HG02973 (cell line): ENCODE measurements around the gene DUSP22.
A peak's percentile ranks its signal among the peaks of the same experiment; 100 is the strongest.
"Not testable (repeated sequence)": the region's sequence is repeated elsewhere in the genome, so short reads cannot be mapped to it uniquely, and the experiment has no call there.

Experiments
- ATAC-seq: cut with Tn5 transposase; IDR thresholded peaks from one replicate; pipeline ENCODE4 v1.9.1; 2021; ENCODE audit warnings: moderate library complexity; ENCODE audit not compliant: unreplicated experiment

DUSP22 gene

GRCh38 chr6:376827-377640, 84.7 kb downstream of the DUSP22 start:
- no peak for ATAC-seq

- not testable (repeated sequence) for ATAC-seq
These were observed 85.3 kb downstream of the DUSP22 start for GRCh38 chr6:377641-378020.

GRCh38 chr6:378090-378957, 86.0 kb downstream of the DUSP22 start:
- no peak for ATAC-seq

- no peak for ATAC-seq
These were observed 86.7 kb downstream of the DUSP22 start for GRCh38 chr6:378958-379409.

GRCh38 chr6:379410-380181, 87.3 kb downstream of the DUSP22 start:
- ATAC-seq: no peak

GRCh38 chr6:380234-381218, 88.2 kb downstream of the DUSP22 start:
- ATAC-seq: no peak

GRCh38 chr6:381742-382461, 89.6 kb downstream of the DUSP22 start:
- ATAC-seq: no peak

GRCh38 chr6:382883-383810, 90.9 kb downstream of the DUSP22 start:
- no peak for ATAC-seq

GRCh38 chr6:383856-384255, 91.6 kb downstream of the DUSP22 start:
- ATAC-seq: no peak

GRCh38 chr6:384898-385297, 92.6 kb downstream of the DUSP22 start:
- ATAC-seq: no peak

- ATAC-seq: no peak
These were observed 93.3 kb downstream of the DUSP22 start for GRCh38 chr6:385614-386013.

GRCh38 chr6:386688-387266, 94.5 kb downstream of the DUSP22 start:
- ATAC-seq: no peak

GRCh38 chr6:387293-387741, 95.0 kb downstream of the DUSP22 start:
- ATAC-seq: no peak

GRCh38 chr6:388202-388903, 96.1 kb downstream of the DUSP22 start:
- ATAC-seq: no peak

GRCh38 chr6:389143-389542, 96.9 kb downstream of the DUSP22 start:
- ATAC-seq: no peak

- ATAC-seq: peak; percentile 25
These were observed 97.3 kb downstream of the DUSP22 start for GRCh38 chr6:389622-390021.

- ATAC-seq: peak; percentile 16
These were observed 98.7 kb downstream of the DUSP22 start for GRCh38 chr6:390914-391558.
